GM18508 (cell line): Measurements from ENCODE around the gene SGIP1.
A peak's percentile ranks its signal among the peaks of the same experiment; 100 is the strongest.

Source experiments
- ATAC-seq: cut with Tn5 transposase; IDR thresholded peaks from one replicate; pipeline ENCODE4 v1.9.1; 2021; ENCODE audit warnings: moderate number of reproducible peaks; ENCODE audit not compliant: insufficient read depth, unreplicated experiment

The SGIP1 gene

DNA sequence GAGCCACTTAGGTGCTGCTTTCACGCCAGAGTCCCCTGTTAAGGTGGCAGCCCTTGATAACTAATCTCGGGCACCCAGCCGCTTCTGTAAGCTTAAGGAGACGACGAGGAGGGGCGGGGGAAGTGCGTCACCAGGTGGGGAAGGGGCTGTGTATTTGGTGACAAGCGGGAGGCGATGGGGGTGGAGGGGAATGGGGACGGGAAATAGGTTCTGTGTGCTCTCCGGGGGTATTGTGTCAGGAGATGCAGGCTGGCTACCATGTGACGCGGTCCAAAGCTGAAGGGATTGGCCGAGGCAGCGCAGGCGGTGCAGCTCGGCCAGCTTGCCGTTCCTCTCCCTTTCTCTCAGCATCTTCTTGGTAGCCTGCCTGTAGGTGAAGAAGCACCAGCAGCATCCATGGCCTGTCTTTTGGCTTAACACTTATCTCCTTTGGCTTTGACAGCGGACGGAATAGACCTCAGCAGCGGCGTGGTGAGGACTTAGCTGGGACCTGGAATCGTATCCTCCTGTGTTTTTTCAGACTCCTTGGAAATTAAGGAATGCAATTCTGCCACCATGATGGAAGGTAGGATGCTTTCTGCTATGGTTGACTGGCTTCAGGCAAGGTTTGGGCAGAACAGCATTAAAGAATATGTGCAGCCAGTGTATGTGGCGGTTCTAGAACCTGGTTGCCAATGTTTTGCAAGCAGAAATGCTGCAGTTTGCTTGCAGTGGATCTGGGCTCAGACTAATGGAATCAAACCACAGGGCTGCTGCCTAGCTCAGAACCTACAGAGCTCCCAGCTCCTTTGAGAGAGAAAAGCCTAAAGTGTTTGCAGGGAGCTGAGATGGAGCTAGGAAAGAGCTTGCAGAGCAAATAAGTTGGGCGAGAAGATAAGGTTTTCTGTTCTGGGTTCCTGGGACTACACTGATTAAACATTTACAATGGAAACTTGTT lies at the start of gene SGIP1:
Gene SGIP1 (plus strand): TSS at position 350 of the 937 bp plus-strand sequence. CDS start 206 bp downstream, at position 556.
- ATAC-seq = no peak

GRCh38 chr1:66489151-66489550 lies 44.8 kb upstream of the SGIP1 start:
- no peak for ATAC-seq

DNA sequence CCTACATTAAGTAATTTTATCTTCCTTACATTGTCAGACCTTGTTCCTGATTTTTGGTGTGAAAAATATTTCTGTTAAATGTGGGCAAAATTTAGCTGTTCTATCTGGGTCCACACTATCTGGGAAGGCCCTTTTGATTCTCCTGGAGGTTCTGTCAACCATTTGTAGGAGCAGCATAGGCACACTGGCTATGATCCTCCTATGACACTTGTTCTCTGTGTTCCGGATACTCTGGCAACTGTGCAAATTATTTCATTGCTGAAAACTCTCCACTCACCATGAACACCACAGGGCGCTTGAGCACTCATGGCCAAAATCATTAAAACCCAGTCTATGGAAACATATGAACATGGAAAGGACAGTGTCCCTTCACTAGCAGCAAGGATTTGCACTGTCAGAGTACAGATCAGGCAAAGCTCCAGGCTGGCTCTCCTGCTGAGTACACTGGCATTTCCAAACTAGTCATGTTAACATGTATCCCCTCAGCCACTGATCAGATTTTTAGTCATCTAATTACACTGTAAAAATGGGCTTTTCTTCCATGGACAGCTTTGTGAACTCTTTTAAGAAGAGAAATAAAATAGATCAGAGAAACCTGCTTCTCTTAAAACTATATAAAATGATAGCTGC lies 43.9 kb upstream of the SGIP1 start:
- ATAC-seq = no peak

GRCh38 chr1:66490816-66491215 lies 43.1 kb upstream of the SGIP1 start:
- ATAC-seq = no peak

- ATAC-seq = no peak
These were observed 41.5 kb upstream of the SGIP1 start for GRCh38 chr1:66492424-66492823.

DNA sequence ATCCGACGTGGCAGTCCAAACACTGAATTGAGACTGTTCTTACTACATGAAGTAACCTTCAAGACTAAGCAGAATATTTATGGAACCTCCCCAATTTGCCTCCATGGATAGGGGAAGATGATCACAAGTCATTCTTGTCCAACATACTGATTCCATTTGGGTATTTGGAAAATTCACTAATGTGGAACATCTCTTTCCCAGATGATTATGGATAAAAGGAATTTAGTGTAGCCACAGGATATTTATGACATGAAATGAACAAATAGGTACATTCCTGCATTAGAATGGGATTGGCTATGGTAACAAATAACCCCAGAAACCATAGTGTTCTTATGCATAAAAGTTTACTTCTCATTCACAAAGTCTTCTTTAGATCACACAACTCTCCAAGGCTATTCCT lies 40.2 kb upstream of the SGIP1 start:
- ATAC-seq = no peak

DNA sequence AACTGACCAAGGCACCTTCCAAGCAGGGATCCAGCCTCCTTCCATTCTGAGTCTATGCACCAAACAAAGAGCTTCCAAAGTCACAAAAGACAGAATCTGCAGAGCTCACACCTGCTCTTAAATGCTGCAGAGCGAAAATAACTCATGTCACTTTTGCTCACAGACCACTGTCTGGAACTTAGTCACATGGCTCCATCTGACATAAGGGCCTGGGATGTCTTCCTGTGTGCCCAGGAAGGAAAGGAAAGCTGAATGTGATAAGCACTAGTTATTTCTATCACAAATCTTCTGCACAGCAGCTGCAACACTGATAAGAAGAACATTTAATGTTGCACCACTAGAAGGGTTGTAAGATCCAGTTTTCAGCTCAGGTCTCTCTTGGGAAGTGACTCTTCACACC lies 39.5 kb upstream of the SGIP1 start:
- ATAC-seq = no peak

GRCh38 chr1:66495495-66495894 lies 38.5 kb upstream of the SGIP1 start:
- no peak for ATAC-seq

GRCh38 chr1:66497910-66498309 lies 36.0 kb upstream of the SGIP1 start:
- no peak for ATAC-seq

DNA sequence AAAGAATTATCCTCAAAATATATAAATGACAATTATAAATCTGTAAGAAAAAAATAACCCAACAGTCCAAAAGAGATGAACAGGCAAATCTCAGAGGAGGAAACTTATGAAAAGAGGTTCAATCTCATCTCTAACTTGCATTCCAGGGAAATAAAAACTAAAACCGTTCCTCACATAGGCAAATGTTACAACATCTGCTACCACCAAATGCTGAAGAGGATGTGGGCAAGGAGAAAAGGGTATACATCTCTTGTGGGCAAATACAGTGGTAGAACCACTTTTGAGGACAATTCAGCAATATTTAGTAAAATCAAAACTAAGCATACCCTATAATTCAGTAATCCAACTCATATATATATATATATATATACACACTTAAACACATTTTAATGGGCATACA lies 33.7 kb upstream of the SGIP1 start:
- no peak for ATAC-seq

DNA sequence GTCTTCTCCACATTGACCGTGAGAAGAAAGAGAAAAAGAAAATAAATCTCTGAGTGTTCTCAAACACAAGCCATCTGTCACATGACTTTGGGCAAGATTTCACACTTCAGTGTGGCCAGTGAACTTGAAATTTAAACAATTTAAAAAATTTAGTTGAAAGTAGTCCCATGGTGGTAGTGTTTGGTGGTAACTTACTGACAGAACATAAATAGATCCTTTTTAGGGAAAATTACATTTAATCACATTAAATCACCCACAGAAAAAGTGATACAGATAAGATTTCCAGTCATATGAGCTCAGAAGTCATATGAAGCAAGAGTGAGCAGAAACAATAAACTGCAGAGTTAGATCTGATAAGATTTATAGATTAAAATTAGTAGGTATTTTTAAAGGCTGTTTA lies 31.9 kb upstream of the SGIP1 start:
- no peak for ATAC-seq

DNA sequence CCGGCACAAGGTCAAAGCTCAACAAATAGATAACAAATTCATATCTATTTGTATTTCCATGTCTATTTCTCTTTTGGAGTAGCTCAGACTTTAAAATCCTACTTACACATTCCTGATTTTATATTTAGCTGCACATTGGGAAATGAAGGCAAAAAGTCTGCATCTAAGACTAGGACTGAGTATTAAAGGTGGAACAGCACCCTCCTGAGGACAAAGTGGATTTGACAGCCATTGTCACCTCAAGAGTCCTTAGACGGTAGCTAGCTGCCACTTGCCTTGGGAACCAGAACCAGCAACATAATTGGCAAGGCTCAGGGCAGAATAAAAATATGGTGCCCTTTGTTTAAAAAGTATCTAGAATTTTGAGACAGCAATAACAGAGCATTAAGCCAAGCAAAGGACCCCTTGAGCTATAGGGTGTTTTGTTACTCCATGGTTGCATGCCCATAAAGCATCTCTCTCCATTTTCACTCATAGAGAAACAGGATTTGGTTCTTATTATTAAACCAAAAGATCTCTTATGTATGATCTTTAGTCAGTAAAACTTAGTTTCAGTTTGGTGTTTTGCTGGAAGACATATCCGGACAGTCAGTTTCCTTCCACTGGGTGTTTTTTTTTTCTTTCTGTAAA lies 30.0 kb upstream of the SGIP1 start:
- peak; percentile 72 for ATAC-seq

DNA sequence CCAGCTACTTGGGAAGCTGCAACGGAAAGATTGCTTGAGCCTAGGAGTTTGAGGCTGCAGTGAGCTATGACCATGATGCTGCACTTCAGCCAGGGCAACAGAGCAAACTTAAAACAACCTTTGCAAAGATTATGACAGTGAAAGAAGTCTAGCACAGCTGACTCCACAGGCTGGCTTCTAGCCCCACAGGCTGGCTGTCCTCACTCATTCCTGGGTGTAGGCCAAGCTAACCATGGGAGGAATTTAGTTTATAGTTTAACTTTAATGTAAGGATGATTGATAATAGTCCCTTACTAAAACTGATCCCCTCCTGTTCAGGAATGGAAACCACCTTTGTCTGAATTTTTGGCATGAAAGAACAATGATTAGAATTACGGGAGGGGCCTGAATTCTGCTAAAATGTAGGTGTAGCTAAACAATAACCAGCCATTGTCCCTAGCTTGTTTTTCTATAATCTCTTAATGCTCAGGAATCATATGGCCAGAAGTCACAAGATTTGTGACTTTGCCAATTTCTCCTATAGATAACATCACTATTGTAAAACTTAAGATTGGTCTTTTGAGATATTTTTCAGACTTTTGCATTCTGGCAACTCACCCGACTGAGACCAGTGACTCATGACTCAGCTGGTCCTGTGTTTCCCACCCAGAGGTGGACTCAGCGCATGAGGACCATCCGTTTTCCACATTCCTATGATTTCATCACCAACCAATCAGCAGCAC lies 28.1 kb upstream of the SGIP1 start:
- no peak for ATAC-seq

- no peak for ATAC-seq
These were observed 27.6 kb upstream of the SGIP1 start for GRCh38 chr1:66506393-66506687.

DNA sequence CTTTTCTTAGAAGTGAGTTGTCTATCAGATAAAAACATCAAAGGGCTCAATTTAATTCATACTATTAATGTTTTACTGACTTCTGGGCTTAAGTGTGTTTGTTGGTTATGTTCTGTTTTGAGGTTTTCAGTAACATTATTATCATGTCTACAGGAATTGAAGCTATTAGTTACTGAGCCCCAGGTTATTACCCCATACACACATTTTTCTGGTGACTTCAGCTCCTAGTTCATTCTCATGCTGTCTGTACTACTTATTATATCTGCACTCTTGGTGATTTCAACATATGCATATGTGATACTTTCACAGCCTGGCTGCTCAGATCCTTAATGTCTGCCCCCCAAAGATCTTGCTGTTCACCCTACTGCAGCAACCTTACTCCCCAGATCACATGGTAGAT lies 27.0 kb upstream of the SGIP1 start:
- ATAC-seq = no peak

DNA sequence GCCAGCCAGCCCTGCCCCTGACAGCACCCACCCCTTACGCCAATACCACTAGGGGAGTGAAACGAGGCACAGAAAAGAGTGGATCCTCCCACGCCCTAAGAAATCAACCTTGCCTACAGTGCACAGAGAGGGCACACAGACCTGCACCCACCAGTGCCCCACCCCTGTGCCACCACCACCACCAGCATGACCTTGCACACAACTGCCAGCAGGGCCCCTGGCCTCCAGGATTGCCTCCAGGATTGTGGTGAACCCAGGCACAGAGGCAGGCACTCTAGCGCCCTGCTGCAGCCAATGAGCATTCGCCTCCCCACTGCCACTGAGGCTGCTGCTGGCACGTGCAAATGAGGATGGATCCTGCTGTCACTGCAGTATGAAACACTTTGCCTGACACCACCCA lies 23.5 kb upstream of the SGIP1 start:
- no peak for ATAC-seq

DNA sequence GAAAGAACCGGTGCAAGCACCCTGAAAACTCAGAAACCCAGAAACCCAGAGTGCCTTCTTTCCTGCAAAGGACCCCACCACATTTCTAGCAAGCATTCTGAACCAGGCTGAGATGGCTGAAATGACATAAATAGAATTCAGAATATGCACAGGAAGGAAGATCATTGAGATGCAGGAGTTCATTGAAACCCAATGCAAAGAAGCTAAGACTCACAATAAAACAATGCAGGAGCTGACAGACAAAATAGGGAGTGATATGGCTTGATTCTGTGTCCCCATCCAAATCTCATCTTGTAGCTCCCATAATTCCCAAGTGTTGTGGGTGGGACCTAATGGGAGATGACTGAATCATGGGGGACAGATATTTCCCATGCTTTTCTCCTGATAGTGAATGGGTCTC lies 22.8 kb upstream of the SGIP1 start:
- ATAC-seq = no peak

GRCh38 chr1:66517959-66518358 lies 16.0 kb upstream of the SGIP1 start:
- ATAC-seq = no peak

GRCh38 chr1:66518654-66519053 lies 15.3 kb upstream of the SGIP1 start:
- ATAC-seq = no peak

DNA sequence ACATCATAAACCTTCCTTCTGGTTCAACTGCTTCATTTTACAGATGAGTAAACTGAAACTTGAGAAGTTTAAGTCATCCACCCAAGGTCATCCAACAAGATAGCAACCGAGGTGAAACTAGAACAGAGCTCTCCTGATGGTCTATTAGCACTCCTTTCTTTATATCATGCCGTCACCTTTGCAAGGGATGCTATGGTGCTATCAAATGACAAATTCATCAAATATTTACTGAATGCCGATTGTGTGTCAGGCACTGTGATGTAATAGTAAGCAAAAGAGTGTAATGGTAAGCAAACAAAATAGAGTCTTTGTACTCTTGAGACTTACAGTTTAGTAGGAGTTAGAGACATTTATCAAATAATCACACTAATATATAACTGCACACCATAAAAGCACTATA lies 14.0 kb upstream of the SGIP1 start:
- no peak for ATAC-seq

- no peak for ATAC-seq
These were observed 13.3 kb upstream of the SGIP1 start for GRCh38 chr1:66520655-66521054.
